ENCODE results near the gene LRMDA.
"Not testable (repeated sequence)": the region's sequence is repeated elsewhere in the genome, so short reads cannot be mapped to it uniquely, and the experiment has no call there.

LRMDA gene

GRCh38 chr10:75617485-75618155 lies 186.2 kb downstream of the LRMDA start:
- DNase-seq, result no peak

GRCh38 chr10:75619635-75620034 lies 188.2 kb downstream of the LRMDA start:
- DNase-seq, result no peak

- DNase-seq, result no peak
Observed at GRCh38 chr10:75620356-75620755, 188.9 kb downstream of the LRMDA start.

- DNase-seq, result not testable (repeated sequence)
Observed at GRCh38 chr10:75621003-75621402, 189.6 kb downstream of the LRMDA start.

GRCh38 chr10:75622503-75622902 lies 191.1 kb downstream of the LRMDA start:
- no peak for DNase-seq

GRCh38 chr10:75623310-75624093 lies 192.1 kb downstream of the LRMDA start:
- DNase-seq, result no peak

- no peak for DNase-seq
Observed at GRCh38 chr10:75624638-75625037, 193.2 kb downstream of the LRMDA start.

GRCh38 chr10:75630746-75631145 lies 199.3 kb downstream of the LRMDA start:
- DNase-seq, result no peak

- DNase-seq, result no peak
Observed at GRCh38 chr10:75632805-75633462, 201.5 kb downstream of the LRMDA start.

- DNase-seq, result no peak
Observed at GRCh38 chr10:75633568-75633967, 202.1 kb downstream of the LRMDA start.

GRCh38 chr10:75634947-75635346 lies 203.5 kb downstream of the LRMDA start:
- no peak for DNase-seq

GRCh38 chr10:75638752-75639151 lies 207.3 kb downstream of the LRMDA start:
- DNase-seq, result no peak

GRCh38 chr10:75639736-75640135 lies 208.3 kb downstream of the LRMDA start:
- no peak for DNase-seq

- DNase-seq, result no peak
Observed at GRCh38 chr10:75640381-75640780, 209.0 kb downstream of the LRMDA start.

- no peak for DNase-seq
Observed at GRCh38 chr10:75640803-75641202, 209.4 kb downstream of the LRMDA start.

GRCh38 chr10:75643405-75643804 lies 212.0 kb downstream of the LRMDA start:
- DNase-seq, result no peak

- no peak for DNase-seq
Observed at GRCh38 chr10:75643944-75644692, 212.7 kb downstream of the LRMDA start.

- no peak for DNase-seq
Observed at GRCh38 chr10:75645704-75646103, 214.3 kb downstream of the LRMDA start.

- no peak for DNase-seq
Observed at GRCh38 chr10:75646218-75646915, 214.9 kb downstream of the LRMDA start.

- DNase-seq, result no peak
Observed at GRCh38 chr10:75646916-75647315, 215.5 kb downstream of the LRMDA start.

GRCh38 chr10:75647675-75648074 lies 216.3 kb downstream of the LRMDA start:
- DNase-seq, result no peak

- DNase-seq, result no peak
Observed at GRCh38 chr10:75648351-75648750, 216.9 kb downstream of the LRMDA start.

GRCh38 chr10:75648854-75649253 lies 217.4 kb downstream of the LRMDA start:
- DNase-seq, result no peak

Data from KG1 (cell line).